HL-60/S4 (cell line): ENCODE results near the gene FAM187B.
"Not testable (repeated sequence)": the region's sequence is repeated elsewhere in the genome, so short reads cannot be mapped to it uniquely, and the experiment has no call there.

Experiments
- in situ Hi-C: fragments of 300-500 bp; cut with MboI; formaldehyde crosslinking; loops from 2 replicates; pipeline ENCODE4 v1.14.3; 2022; ENCODE audit warnings: low sequenced_read_pairs

FAM187B gene

DNA sequence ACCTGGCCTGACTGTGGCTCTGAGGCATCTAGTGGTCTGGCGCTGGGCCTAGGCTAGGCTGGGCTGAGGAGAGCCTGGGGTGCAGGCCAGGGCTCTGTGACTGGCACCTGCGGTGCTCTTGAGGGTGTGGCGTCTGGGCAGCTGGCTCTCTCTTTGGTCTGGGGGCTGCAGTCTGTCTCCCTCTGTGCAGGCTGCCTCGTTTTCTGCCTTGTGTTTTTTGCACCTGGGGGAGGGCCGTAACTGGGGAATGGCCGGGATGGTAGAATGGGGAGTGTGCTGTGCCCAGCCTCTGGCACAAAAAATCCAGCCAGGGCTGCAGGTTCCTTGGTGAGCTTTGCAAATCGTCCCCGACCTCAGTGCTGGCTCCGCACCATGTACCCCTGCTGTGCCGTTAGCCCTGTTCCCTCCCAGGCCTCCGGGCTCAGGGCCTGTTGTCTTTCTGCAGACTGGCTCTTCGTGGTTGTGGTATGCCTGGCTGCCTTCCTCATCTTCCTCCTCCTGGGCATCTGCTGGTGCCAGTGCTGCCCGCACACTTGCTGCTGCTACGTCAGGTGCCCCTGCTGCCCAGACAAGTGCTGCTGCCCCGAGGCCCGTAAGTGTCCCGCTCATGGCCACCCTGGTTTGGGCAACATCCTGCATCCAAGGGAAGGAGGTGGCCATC is 33.7 kb upstream of the FAM187B start:
- in situ Hi-C loops: no loop called here

- in situ Hi-C loops: no loop called here
Measured at GRCh38 chr19:35261356-35262100, 33.0 kb upstream of the FAM187B start.

DNA sequence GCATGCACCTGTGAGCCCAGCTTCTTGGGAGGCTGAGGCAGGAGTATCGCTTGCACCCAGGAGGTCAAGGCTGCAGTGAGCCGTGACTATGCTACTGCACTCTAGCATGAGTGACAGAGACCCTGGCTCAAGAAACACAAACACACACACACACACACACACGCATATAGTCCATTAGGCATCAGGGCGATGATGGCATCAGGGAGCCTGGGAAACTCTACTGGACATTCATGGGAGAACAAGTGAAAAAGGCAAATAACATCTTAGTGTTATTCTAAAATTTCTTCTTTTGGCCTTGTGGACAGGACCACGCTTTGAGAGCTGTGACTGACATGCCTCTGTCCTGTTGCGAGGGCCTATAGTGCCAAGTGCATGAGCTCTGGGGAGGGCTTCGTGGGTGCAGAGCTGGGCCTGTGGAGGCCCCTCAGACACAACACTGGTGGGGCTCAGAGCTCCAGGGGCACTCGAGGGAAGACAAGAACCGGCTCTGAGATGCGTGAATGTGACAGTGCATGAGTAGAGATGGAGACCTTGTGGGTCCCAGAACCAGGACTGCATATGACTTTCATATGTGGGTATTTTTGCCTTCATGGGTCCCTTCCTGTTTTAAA is 32.3 kb upstream of the FAM187B start:
- in situ Hi-C loops: no loop called here

- in situ Hi-C loops: no loop called here
Measured at GRCh38 chr19:35257113-35257461, 28.5 kb upstream of the FAM187B start.

- in situ Hi-C loops: no loop called here
Measured at GRCh38 chr19:35256566-35256965, 28.0 kb upstream of the FAM187B start.

- in situ Hi-C loops: no loop called here
Measured at GRCh38 chr19:35254341-35255297, 26.1 kb upstream of the FAM187B start.

DNA sequence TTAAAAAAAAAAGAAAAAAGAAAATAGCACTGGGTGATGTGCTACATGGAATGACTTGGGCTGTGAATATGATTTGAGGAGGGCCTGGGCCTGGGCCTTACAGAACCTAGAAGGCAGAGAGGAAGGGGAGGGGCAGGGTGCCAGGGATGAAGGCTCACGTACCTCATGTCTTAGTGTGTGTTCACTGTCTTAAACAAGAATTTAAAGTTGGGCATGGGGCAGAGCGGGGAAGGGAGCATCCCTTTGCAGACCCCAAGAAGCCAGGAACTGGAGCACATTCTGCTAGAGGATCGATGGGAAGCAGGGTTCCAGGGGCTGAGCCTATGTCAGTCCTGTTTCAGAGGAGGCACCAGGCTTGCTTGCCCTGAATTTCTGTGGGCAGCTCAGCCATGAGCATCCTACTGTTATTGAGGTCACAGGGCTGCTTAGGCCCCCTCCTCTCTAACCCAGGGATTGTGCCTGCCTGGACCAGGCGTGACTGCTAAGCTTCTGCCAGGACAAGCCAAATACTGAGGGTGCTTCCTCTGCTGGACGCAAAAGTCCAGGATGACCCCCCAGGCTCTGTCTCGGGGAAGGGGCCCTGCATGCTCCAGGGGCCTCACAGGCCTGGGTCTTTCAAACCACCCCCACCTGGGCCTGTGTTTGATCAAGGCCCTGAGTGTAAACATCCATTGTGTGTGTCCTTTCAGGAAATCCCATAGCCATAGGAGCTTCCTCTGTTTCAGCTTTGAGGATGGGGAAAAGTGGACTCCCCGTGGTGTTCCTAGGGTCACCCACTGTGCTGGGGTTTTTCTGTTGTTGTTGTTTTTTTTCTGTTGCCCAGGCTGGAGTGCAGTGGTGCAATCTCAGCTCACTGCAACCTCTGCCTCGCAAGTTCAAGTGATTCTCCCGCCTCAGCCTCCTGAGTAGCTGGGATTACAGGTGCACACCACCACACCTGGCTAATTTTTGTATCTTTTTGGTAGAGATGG is 25.1 kb upstream of the FAM187B start:
- in situ Hi-C loops: no loop called here

DNA sequence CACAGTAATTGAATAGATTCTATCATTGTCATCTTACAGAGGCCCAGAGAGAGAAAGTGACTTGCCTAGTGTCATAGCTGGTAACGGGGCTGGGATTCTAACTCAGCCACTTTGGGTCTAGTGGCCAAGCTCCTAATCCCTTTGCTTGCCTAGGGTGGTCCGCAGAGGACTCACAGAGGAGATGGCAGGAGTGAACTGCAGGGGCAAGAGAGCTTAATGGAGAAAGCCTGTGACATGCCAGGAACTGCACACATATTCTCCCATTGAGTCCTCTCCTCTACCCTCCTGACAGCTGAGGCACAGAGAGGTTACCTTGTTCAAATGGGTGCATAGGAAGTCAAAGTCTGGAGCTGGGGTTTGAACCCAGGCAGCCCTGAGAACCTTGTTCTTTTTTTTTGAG is 22.9 kb upstream of the FAM187B start:
- in situ Hi-C loops: no loop called here

DNA sequence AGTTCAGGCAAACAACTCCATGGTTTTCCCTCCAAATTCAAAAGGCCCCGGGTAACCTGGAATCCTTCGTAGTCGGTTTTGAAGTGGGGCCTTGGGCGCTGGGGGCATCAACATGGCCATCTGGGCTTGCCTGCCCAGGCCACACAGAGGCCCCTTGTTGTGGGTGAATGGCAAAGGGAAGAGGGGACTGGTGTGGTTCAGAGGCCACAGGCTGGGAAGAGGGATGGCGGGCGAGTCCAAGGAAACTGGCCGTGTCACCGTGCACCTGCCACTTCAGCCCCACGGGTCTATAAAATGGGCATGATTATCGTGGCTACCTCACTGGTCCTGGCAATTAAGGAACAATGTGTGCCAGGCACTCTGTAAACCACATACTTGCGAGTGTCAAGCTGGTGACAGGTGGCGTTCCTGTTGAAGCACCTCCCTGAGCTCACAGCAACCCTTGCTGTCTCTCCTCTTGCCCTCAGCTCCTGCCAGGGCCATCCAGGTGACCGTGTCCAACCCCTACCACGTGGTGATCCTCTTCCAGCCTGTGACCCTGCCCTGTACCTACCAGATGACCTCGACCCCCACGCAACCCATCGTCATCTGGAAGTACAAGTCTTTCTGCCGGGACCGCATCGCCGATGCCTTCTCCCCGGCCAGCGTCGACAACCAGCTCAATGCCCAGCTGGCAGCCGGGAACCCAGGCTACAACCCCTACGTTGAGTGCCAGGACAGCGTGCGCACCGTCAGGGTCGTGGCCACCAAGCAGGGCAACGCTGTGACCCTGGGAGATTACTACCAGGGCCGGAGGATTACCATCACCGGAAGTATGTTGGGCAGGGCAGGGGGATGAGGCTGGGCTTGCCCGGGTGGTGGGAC is 21.5 kb upstream of the FAM187B start:
- in situ Hi-C loops: no loop called here

- in situ Hi-C loops: no loop called here
Measured at GRCh38 chr19:35249146-35249847, 20.8 kb upstream of the FAM187B start.

DNA sequence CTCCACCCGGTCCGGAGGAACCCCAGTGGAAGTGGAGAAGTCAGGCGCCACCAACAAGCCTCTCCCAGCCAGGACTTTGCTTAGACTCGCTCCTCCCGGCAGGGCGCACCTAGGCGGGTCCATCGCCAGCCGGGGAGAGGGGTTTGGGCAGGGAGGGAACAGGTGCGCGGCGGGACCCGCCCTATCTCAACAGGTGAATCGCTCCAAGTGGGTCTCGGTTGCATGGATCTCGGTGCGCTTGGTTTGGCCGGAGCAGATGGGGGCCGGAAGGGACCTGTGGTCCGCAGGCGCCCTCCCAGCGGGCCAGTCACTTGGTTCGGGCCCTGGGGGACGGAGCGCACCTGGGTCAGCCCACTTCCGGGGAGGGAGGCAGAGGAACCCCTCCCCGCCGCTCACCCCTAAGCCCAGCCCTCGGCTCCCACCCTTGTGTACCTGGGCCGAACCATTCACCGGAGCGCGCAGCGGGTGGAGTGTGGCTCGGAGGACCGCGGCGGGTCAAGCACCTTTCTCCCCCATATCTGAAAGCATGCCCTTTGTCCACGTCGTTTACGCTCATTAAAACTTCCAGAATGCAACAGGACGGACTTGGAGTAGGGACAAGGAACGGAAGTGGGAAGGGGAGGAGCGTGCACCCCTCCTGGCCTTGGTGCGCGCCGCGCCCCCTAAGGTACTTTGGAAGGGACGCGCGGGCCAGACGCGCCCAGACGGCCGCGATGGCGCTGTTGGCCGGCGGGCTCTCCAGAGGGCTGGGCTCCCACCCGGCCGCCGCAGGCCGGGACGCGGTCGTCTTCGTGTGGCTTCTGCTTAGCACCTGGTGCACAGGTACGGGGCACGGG is 20.0 kb upstream of the FAM187B start, which contains the start of gene LSR:
Gene LSR, plus strand, starts transcription at position 693 of the 836 bp plus-strand sequence. Its CDS starts 21 bp downstream, at position 714.
- in situ Hi-C loops: no loop called here

GRCh38 chr19:35247526-35248309 is 19.2 kb upstream of the FAM187B start:
- in situ Hi-C loops: no loop called here

DNA sequence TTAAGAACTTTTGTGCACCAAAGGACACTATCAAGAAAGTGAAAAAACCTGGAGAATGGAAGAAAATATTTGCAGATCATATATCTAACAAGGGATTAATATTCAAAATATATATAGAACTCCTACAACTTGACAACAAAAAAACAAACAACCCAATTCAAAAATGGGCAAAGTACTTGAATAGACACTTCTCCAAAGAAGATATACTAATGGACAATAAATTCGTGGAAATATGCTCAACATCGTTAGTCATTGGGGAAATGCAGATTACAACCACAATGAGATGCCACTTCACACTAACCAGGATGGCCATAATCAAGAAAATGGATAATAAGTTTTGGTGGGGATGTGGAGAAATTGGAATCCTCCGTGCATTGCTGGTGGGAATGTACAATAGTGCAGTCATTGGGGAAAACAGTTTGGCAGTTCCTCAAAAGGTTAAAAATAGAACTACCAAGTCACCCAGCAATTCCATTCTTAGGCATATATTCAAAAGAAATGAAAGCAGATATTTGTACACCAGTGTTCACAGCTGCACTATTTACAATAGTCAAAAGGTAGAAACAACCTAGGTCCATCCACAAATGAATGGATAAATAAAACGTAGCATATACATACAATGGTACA is 18.0 kb upstream of the FAM187B start:
- in situ Hi-C loops: no loop called here

GRCh38 chr19:35241417-35241816 is 12.9 kb upstream of the FAM187B start:
- in situ Hi-C loops: no loop called here

DNA sequence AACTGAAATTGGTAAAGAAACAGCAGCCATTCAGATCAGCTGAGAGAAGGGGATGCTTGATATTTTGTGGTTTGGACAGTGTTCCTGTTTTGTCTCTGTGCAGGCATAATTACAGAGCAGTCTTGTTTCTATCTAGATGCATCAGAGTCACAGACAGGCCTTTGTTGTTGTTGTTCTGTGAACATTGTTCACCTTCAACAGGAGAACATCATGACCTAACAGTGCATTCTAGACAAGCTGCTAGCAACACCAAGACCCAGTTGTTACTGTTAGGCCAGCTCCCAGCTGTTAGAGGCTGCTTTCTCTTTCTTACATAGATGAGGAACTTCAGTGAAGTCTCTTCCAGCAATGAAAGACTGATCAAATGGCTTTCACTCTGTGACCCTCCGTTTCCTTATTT is 11.8 kb upstream of the FAM187B start:
- in situ Hi-C loops: no loop called here

DNA sequence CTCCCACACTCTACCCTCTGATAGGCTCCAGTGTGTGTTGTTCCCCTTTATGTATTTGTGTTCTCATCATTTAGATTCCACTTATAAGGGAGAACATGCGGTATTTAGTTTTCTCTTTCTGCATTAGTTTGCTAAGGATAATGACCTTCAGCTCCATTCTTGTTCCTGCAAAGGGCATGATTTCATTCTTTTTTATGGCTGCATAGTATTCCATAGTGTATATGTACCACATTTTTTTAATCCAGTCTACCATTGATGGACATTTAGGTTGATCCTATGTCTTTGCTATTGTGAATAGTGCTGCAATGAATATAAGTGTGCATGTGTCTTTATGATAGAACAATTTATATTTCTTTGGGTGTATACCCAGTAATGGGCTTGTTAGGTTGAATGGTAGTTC is 11.1 kb upstream of the FAM187B start:
- in situ Hi-C loops: not testable (repeated sequence)
